Body of pancreas (tissue), 4 donors: ENCODE measurements around the gene PRM3.

Experiments used
- CTCF ChIP-seq, 7 experiments: fragments of 450-650 bp in 4 of 7; fragments of 200-600 bp in 3 of 7; sonication (generic) in 3 of 7; IDR thresholded peaks; one replicate each; pipeline ENCODE4 v1.5.1; 2016 to 2019; ENCODE audit warnings: antibody characterized with exemption in 7 of 7
- POLR2A ChIP-seq, 3 donors: fragments of 450-650 bp; IDR thresholded peaks; one replicate each; pipeline ENCODE4 v1.6.1; 2016; ENCODE audit warnings: antibody characterized with exemption in 3 of 3, mild to moderate bottlenecking in 2 of 3

- TF ChIP-seq CTCF (IDR thresholded peaks at IDR 0.05) (no peak), POLR2A (IDR thresholded peaks at IDR 0.05) (no peak)
These were observed 41.1 kb downstream of the PRM3 start for GRCh38 chr16:11232302-11232851.
